GM23338 (cell line): ENCODE results near the gene RNF128. TPM values are rescaled to one million over a fixed set of nuclear protein-coding genes. Genes with fewer than 3 reads are reported as not detected.

Experiments used
- ATAC-seq: fragments of 200-7000 bp; cut with Tn5 transposase; 3 replicates; pipeline ENCODE4 v1.9.1; 2020
- DNase-seq: peaks from one replicate; pipeline ENCODE4 v3.0.0-alpha.2; 2015; ENCODE audit warnings: low spot score
- H2AFZ ChIP-seq: fragments of 200-600 bp; sonication (generic); 2 replicates; pipeline ENCODE4 v1.8.0; 2016; ENCODE audit warnings: antibody characterized with exemption, mild to moderate bottlenecking, moderate library complexity
- H3F3A ChIP-seq: fragments of 200-600 bp; sonication (generic); replicated peaks from 2 replicates; pipeline ENCODE4 v1.8.0; 2017; ENCODE audit warnings: antibody characterized with exemption, mixed run types, low read depth
- H3K27ac ChIP-seq: fragments of 200-600 bp; sonication (generic); 2 replicates; pipeline ENCODE4 v1.6.1; 2016; ENCODE audit warnings: low read depth
- H3K27me3 ChIP-seq: fragments of 200-600 bp; sonication (generic); 2 replicates; pipeline ENCODE4 v1.8.0; 2016; ENCODE audit warnings: mild to moderate bottlenecking, mixed run types, moderate library complexity; ENCODE audit not compliant: insufficient read depth
- H3K36me3 ChIP-seq: fragments of 200-600 bp; sonication (generic); 2 replicates; pipeline ENCODE4 v1.8.0; 2016; ENCODE audit warnings: mild to moderate bottlenecking; ENCODE audit not compliant: insufficient read depth
- H3K4me1 ChIP-seq: fragments of 200-600 bp; sonication (generic); 2 replicates; pipeline ENCODE4 v1.8.0; 2016; ENCODE audit warnings: mild to moderate bottlenecking, moderate library complexity; ENCODE audit not compliant: insufficient read depth
- H3K4me2 ChIP-seq: fragments of 200-600 bp; sonication (generic); 2 replicates; pipeline ENCODE4 v1.7.1; 2017; ENCODE audit warnings: mixed run types
- H3K4me3 ChIP-seq: fragments of 200-600 bp; sonication (generic); 2 replicates; pipeline ENCODE4 v1.6.1; 2016; ENCODE audit warnings: mixed run types
- H3K79me2 ChIP-seq: fragments of 200-600 bp; sonication (generic); replicated peaks from 2 replicates; pipeline ENCODE4 v1.8.0; 2017; ENCODE audit warnings: mild to moderate bottlenecking; ENCODE audit not compliant: insufficient read depth
- H3K9me2 ChIP-seq: fragments of 200-600 bp; sonication (generic); 2 replicates; pipeline ENCODE4 v1.8.0; 2017; ENCODE audit not compliant: insufficient read depth
- H4K20me1 ChIP-seq: fragments of 200-600 bp; sonication (generic); replicated peaks from 2 replicates; pipeline ENCODE4 v1.8.0; 2017; ENCODE audit warnings: mild to moderate bottlenecking; ENCODE audit not compliant: insufficient read depth
- H3K27ac Mint-ChIP-seq: 2 replicates; pipeline ENCODE4 v1.8.0; 2020; ENCODE audit warnings: inconsistent platforms, mild to moderate bottlenecking, moderate library complexity, mixed read lengths
- H3K27me3 Mint-ChIP-seq: 3 replicates; pipeline ENCODE4 v1.8.0; 2022; ENCODE audit warnings: low read depth, mild to moderate bottlenecking, moderate library complexity, mixed read lengths, inconsistent platforms; ENCODE audit not compliant: insufficient read depth, poor library complexity
- H3K36me3 Mint-ChIP-seq: 3 replicates; pipeline ENCODE4 v1.8.0; 2021; ENCODE audit warnings: low read depth, mild to moderate bottlenecking, inconsistent platforms, moderate library complexity, mixed read lengths
- H3K4me1 Mint-ChIP-seq: 3 replicates; pipeline ENCODE4 v1.8.0; 2020; ENCODE audit warnings: mild to moderate bottlenecking, inconsistent platforms, mixed read lengths
- H3K4me3 Mint-ChIP-seq: 3 replicates; pipeline ENCODE4 v1.8.0; 2021; ENCODE audit warnings: moderate library complexity, mild to moderate bottlenecking, inconsistent platforms, mixed read lengths
- H3K9me3 Mint-ChIP-seq: 3 replicates; pipeline ENCODE4 v1.8.0; 2020; ENCODE audit warnings: moderate library complexity, mild to moderate bottlenecking, inconsistent platforms, mixed read lengths
- CREB1 ChIP-seq: fragments of 250-450 bp; sonication (Bioruptor Pico); IDR thresholded peaks from 2 replicates; pipeline ENCODE4 v1.5.0; 2020; ENCODE audit warnings: low read depth, mild to moderate bottlenecking, moderate library complexity
- EZH2 ChIP-seq: fragments of 200-600 bp; sonication (generic); IDR thresholded peaks from one replicate; pipeline ENCODE4 v1.8.0; 2017; ENCODE audit warnings: antibody characterized with exemption, mild to moderate bottlenecking, low read depth; ENCODE audit not compliant: unreplicated experiment
- EZH2phosphoT487 ChIP-seq: fragments of 200-600 bp; sonication (generic); IDR thresholded peaks from one replicate; pipeline ENCODE4 v1.8.1; 2018; ENCODE audit warnings: antibody characterized with exemption; ENCODE audit not compliant: unreplicated experiment
- JUNB ChIP-seq: IDR thresholded peaks from one replicate; pipeline ENCODE4 v1.6.1; 2016; ENCODE audit warnings: antibody characterized with exemption; ENCODE audit not compliant: unreplicated experiment
- NANOG ChIP-seq: IDR thresholded peaks from 2 replicates; pipeline ENCODE4 v1.6.1; 2016; ENCODE audit warnings: antibody characterized with exemption, borderline replicate concordance
- POLR2AphosphoS5 ChIP-seq: IDR thresholded peaks from 2 replicates; pipeline ENCODE4 v1.6.1; 2016; ENCODE audit warnings: antibody characterized with exemption, low read depth
- STAT1 ChIP-seq: IDR thresholded peaks from one replicate; pipeline ENCODE4 v1.6.1; 2016; ENCODE audit warnings: antibody characterized with exemption; ENCODE audit not compliant: unreplicated experiment
- ZNF114 ChIP-seq: fragments of 250-450 bp; sonication (Bioruptor Pico); IDR thresholded peaks from 2 replicates; pipeline ENCODE4 v1.5.0; 2020; ENCODE audit warnings: mild to moderate bottlenecking, moderate library complexity
- ZNF331 ChIP-seq: fragments of 250-450 bp; sonication (Bioruptor Pico); IDR thresholded peaks from 2 replicates; pipeline ENCODE4 v1.5.0; 2020; ENCODE audit warnings: low read depth, mild to moderate bottlenecking, moderate library complexity
- polyA plus RNA-seq: library from polyadenylated mRNA; unstranded; fragments of >200 nt; fragmentation: Nextera tagmentation; extraction: Ambion mirVana; gene quantifications from 2 replicates; pipeline ENCODE4 v1.2.1, GENCODE V29; 2016
- total RNA-seq: library from RNA; depleted of rRNA; stranded (reverse); fragments of >200 nt; shearing (Covaris generic); gene quantifications from 2 replicates; pipeline ENCODE4 v1.2.3, GENCODE V29; 2014
- TF ChIP-seq, protein P1 (sequence below): IDR thresholded peaks from 2 replicates; pipeline ENCODE4 v1.6.1; 2016; ENCODE audit warnings: antibody characterized with exemption
- TF ChIP-seq, protein P2 (sequence below), 2 experiments: fragments of 200-600 bp in 1 of 2; sonication (generic) in 1 of 2; conservative IDR thresholded peaks; 2 replicates each; pipeline versions ENCODE4 v1.5.1 to v1.6.1; 2016 to 2017; ENCODE audit warnings: antibody characterized with exemption in 2 of 2, low read depth in 2 of 2, mild to moderate bottlenecking in 2 of 2, moderate library complexity in 1 of 2
- TF ChIP-seq, protein P3 (sequence below): fragments of 250-450 bp; sonication (Bioruptor Pico); IDR thresholded peaks from 2 replicates; pipeline ENCODE4 v1.5.0; 2020; ENCODE audit warnings: mild to moderate bottlenecking, moderate library complexity

RNF128 gene
- total and polyA plus RNA-seq, 2 experiments from 2014 or later, result 1.2 to 3.2 TPM

DNA sequence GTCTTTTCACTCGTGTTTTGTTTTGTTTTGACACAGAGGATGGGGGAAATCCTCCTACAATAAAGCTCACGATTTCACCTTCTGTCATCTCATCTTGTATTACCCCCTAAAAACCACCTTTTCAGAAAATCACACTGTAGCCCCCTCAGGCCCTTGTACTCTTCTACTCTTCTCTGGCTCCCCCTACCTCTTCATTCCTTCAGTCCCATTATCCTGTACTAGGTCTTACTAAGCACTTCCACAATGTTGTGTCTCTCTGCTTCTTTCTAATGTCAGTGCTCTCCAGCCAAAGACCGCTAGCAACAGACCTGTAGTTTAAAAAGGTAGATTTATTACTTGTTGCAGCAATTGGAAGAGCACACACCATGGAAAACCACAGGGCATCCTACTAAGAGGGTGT lies 30.0 kb upstream of the RNF128 start:
- ATAC-seq (peak; percentile 67), DNase-seq (peak; percentile 23)
- TF ChIP-seq EZH2 (no peak), JUNB (no peak), ZNF331 (CRISPR knock-in tag) (no peak), NANOG (no peak), CREB1 (CRISPR knock-in tag) (no peak), ZNF114 (CRISPR knock-in tag) (no peak)
- TF ChIP-seq, protein P1, sequence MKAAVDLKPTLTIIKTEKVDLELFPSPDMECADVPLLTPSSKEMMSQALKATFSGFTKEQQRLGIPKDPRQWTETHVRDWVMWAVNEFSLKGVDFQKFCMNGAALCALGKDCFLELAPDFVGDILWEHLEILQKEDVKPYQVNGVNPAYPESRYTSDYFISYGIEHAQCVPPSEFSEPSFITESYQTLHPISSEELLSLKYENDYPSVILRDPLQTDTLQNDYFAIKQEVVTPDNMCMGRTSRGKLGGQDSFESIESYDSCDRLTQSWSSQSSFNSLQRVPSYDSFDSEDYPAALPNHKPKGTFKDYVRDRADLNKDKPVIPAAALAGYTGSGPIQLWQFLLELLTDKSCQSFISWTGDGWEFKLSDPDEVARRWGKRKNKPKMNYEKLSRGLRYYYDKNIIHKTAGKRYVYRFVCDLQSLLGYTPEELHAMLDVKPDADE, result no peak
- TF ChIP-seq, protein P2, sequence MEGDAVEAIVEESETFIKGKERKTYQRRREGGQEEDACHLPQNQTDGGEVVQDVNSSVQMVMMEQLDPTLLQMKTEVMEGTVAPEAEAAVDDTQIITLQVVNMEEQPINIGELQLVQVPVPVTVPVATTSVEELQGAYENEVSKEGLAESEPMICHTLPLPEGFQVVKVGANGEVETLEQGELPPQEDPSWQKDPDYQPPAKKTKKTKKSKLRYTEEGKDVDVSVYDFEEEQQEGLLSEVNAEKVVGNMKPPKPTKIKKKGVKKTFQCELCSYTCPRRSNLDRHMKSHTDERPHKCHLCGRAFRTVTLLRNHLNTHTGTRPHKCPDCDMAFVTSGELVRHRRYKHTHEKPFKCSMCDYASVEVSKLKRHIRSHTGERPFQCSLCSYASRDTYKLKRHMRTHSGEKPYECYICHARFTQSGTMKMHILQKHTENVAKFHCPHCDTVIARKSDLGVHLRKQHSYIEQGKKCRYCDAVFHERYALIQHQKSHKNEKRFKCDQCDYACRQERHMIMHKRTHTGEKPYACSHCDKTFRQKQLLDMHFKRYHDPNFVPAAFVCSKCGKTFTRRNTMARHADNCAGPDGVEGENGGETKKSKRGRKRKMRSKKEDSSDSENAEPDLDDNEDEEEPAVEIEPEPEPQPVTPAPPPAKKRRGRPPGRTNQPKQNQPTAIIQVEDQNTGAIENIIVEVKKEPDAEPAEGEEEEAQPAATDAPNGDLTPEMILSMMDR (conservative IDR thresholded peaks at IDR 0.05; ENCODE audit: low read depth in 2 of 2), result peak; percentile 22 to 38; a peak in 3 of 4 replicates
- Mint-ChIP-seq H3K27me3 (peaks cover 1% of the 10 kb centered on the region), H3K9me3 (no peaks in the 10 kb centered on the region), H3K36me3 (no peaks in the 10 kb centered on the region), H3K4me3 (no peak overlapping the region), H3K27ac (no peak overlapping the region), H3K4me1 (peaks cover 2% of the 10 kb centered on the region; the same call in 1 of the 3 replicates)
- peak overlapping the region; percentile 66; the same call in 1 of the 2 replicates for H2AFZ ChIP-seq
- H3K79me2 ChIP-seq, result no peaks in the 10 kb centered on the region
- H3K9me2 ChIP-seq, result no peaks in the 10 kb centered on the region
- no peak overlapping the region for H3K4me2 ChIP-seq
- H3K27ac ChIP-seq, result no peak overlapping the region
- no peaks in the 10 kb centered on the region for H3K4me1 ChIP-seq
- H4K20me1 ChIP-seq, result no peaks in the 10 kb centered on the region
- H3K36me3 ChIP-seq, result no peaks in the 10 kb centered on the region
- H3F3A ChIP-seq, result no peaks in the 10 kb centered on the region
- H3K4me3 ChIP-seq, result no peak overlapping the region
- no peaks in the 10 kb centered on the region for H3K27me3 ChIP-seq

DNA sequence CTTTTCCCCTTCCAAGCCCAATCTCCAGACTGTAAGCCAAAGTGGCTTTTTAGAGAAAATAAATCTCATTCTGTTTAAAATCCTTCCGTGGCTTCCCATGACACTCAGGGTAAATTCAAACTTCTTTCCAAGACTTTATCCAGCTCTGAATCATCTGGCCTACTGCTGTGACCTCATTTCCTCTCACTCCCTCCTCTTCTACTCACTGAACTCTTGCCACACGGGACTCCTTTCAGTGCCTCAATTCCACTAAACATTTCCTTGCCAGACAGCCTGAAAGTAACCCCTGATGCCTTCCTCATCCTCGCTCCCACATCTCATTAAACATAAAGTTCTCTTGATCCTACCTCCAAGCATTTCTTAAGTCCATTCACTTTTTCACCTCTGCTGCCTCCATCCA lies 27.8 kb upstream of the RNF128 start:
- ATAC-seq, result no peak
- no peak for TF ChIP-seq CREB1 (CRISPR knock-in tag)
- TF ChIP-seq ZNF331 (CRISPR knock-in tag), result no peak
- TF ChIP-seq STAT1, result no peak
- no peak for TF ChIP-seq ZNF114 (CRISPR knock-in tag)
- TF ChIP-seq, protein P3, sequence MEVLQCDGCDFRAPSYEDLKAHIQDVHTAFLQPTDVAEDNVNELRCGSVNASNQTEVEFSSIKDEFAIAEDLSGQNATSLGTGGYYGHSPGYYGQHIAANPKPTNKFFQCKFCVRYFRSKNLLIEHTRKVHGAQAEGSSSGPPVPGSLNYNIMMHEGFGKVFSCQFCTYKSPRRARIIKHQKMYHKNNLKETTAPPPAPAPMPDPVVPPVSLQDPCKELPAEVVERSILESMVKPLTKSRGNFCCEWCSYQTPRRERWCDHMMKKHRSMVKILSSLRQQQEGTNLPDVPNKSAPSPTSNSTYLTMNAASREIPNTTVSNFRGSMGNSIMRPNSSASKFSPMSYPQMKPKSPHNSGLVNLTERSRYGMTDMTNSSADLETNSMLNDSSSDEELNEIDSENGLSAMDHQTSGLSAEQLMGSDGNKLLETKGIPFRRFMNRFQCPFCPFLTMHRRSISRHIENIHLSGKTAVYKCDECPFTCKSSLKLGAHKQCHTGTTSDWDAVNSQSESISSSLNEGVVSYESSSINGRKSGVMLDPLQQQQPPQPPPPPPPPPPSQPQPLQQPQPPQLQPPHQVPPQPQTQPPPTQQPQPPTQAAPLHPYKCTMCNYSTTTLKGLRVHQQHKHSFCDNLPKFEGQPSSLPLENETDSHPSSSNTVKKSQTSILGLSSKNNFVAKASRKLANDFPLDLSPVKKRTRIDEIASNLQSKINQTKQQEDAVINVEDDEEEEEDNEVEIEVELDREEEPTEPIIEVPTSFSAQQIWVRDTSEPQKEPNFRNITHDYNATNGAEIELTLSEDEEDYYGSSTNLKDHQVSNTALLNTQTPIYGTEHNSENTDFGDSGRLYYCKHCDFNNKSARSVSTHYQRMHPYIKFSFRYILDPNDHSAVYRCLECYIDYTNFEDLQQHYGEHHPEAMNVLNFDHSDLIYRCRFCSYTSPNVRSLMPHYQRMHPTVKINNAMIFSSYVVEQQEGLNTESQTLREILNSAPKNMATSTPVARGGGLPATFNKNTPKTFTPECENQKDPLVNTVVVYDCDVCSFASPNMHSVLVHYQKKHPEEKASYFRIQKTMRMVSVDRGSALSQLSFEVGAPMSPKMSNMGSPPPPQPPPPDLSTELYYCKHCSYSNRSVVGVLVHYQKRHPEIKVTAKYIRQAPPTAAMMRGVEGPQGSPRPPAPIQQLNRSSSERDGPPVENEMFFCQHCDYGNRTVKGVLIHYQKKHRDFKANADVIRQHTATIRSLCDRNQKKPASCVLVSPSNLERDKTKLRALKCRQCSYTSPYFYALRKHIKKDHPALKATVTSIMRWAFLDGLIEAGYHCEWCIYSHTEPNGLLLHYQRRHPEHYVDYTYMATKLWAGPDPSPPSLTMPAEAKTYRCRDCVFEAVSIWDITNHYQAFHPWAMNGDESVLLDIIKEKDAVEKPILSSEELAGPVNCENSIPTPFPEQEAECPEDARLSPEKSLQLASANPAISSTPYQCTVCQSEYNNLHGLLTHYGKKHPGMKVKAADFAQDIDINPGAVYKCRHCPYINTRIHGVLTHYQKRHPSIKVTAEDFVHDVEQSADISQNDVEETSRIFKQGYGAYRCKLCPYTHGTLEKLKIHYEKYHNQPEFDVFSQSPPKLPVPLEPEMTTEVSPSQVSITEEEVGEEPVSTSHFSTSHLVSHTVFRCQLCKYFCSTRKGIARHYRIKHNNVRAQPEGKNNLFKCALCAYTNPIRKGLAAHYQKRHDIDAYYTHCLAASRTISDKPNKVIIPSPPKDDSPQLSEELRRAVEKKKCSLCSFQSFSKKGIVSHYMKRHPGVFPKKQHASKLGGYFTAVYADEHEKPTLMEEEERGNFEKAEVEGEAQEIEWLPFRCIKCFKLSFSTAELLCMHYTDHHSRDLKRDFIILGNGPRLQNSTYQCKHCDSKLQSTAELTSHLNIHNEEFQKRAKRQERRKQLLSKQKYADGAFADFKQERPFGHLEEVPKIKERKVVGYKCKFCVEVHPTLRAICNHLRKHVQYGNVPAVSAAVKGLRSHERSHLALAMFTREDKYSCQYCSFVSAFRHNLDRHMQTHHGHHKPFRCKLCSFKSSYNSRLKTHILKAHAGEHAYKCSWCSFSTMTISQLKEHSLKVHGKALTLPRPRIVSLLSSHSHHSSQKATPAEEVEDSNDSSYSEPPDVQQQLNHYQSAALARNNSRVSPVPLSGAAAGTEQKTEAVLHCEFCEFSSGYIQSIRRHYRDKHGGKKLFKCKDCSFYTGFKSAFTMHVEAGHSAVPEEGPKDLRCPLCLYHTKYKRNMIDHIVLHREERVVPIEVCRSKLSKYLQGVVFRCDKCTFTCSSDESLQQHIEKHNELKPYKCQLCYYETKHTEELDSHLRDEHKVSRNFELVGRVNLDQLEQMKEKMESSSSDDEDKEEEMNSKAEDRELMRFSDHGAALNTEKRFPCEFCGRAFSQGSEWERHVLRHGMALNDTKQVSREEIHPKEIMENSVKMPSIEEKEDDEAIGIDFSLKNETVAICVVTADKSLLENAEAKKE, result no peak
- TF ChIP-seq POLR2AphosphoS5, result no peak
- no peak for TF ChIP-seq EZH2
- TF ChIP-seq JUNB, result no peak
- TF ChIP-seq NANOG, result no peak
- no peak for TF ChIP-seq EZH2phosphoT487

More for the DNA sequence above, 27.8 kb upstream of the RNF128 start:
- peaks cover 1% of the 10 kb centered on the region for H3K27me3 Mint-ChIP-seq
- H3K36me3 Mint-ChIP-seq, result no peaks in the 10 kb centered on the region
- H3K27ac Mint-ChIP-seq, result no peak overlapping the region
- DNase-seq, result no peak
- H3K4me1 Mint-ChIP-seq, result no peaks in the 10 kb centered on the region; the same call in 2 of the 3 replicates
- Histone ChIP-seq H4K20me1 (no peaks in the 10 kb centered on the region), H3K4me3 (no peak overlapping the region), H3K79me2 (no peaks in the 10 kb centered on the region), H3F3A (no peaks in the 10 kb centered on the region), H3K27ac (no peak overlapping the region), H3K9me2 (no peaks in the 10 kb centered on the region), H3K27me3 (no peaks in the 10 kb centered on the region), H3K4me1 (no peaks in the 10 kb centered on the region), H2AFZ (no peak overlapping the region; the same call in 1 of the 2 replicates), H3K4me2 (no peak overlapping the region), H3K36me3 (no peaks in the 10 kb centered on the region)
- H3K9me3 Mint-ChIP-seq, result no peaks in the 10 kb centered on the region
- no peak overlapping the region for H3K4me3 Mint-ChIP-seq
